Placental pericyte (primary cell): ENCODE data around the gene ADH4. TPM values are rescaled to one million over a fixed set of nuclear protein-coding genes. Genes with fewer than 3 reads are reported as not detected.

Experiments
- total RNA-seq: library from RNA; depleted of rRNA; stranded (reverse); fragments of >200 nt; gene quantifications from 2 replicates; pipeline ENCODE4 v1.2.3, GENCODE V29; 2012

Gene ADH4
- total RNA-seq = not detected in 2 replicates

GRCh38 chr4:99144070-99144469 is at the start of gene ADH4:
Gene ADH4 (minus strand): TSS chr4:99144297. CDS start chr4:99144222, 75 bp downstream.

GRCh38 chr4:99088481-99089365 is 55.4 kb downstream of the ADH4 start, which contains the start of gene ADH5:
Gene ADH5 (minus strand): TSS chr4:99088788. CDS start chr4:99088700, 88 bp downstream.

Other genes starting within 250 kb of the ADH4 start
- 97.4 and 281 TPM in 2 replicates for gene EIF4E, start 215.2 kb downstream of the ADH4 start, total RNA-seq
- 27.4 and 74.9 TPM in 2 replicates for gene METAP1, start 148.6 kb downstream of the ADH4 start, total RNA-seq
- gene ADH5, start 55.5 kb downstream of the ADH4 start, total RNA-seq = 151 and 184 TPM in 2 replicates
- not detected in 2 replicates for gene ADH6, start 74.9 kb upstream of the ADH4 start, total RNA-seq
- not detected in 2 replicates for gene ADH1A, start 146.7 kb upstream of the ADH4 start, total RNA-seq
- gene ADH1B, start 177.1 kb upstream of the ADH4 start, total RNA-seq = not detected in 2 replicates
- gene ADH1C, start 208.4 kb upstream of the ADH4 start, total RNA-seq = not detected in 2 replicates